Inflammatory macrophage treated with lipopolysaccharide for 4 hours (primary cell): ENCODE data around the gene ZWILCH.
A peak's percentile ranks its signal among the peaks of the same experiment; 100 is the strongest.

ENCODE experiments used
- DNase-seq: peaks from one replicate; pipeline ENCODE4 v3.0.0-alpha.2; 2020

The ZWILCH gene

DNA sequence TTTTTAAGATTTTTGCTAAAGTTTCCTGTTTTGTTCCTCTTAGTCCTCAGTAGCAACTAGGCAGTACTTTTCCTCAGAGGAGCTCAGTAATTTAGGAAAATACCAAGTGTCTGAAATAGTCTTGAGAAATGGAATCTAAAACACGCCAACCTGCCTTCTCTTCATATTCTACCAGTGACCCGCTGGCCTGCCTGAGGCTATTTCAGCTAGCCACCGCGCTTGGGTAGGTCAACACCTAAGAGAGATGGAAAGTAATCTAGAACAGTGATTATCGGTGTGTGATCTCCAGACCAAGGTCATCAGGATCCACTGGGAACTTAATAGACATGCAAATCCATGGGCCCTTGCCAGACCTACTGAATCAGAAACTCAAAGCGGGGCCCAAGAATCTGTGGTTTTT is 53.1 kb downstream of the ZWILCH start:
- DNase-seq = no peak

GRCh38 chr15:66560856-66561525 is 55.9 kb downstream of the ZWILCH start:
- no peak for DNase-seq

DNA sequence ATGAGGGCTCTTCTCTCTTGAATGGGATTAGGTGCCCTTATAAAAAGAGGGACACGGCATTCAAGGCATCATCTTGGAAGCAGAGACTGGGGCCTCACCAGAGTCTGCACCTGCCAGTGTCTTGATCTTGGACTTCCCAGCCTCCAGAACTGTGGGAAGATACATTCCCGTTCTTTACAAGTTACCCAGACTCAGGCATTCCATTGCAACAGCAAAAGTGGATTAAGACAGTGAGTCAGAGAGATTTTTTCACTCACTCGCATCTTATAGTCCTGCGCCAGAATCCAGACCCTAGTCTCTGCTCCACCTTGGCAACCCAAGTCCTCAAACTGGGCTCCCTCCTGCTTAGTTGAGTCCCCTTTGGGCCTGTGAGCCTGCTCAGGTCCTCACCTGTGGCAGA is 58.0 kb downstream of the ZWILCH start:
- no peak for DNase-seq

- DNase-seq = no peak
Measured at GRCh38 chr15:66563566-66564110, 58.5 kb downstream of the ZWILCH start.

DNA sequence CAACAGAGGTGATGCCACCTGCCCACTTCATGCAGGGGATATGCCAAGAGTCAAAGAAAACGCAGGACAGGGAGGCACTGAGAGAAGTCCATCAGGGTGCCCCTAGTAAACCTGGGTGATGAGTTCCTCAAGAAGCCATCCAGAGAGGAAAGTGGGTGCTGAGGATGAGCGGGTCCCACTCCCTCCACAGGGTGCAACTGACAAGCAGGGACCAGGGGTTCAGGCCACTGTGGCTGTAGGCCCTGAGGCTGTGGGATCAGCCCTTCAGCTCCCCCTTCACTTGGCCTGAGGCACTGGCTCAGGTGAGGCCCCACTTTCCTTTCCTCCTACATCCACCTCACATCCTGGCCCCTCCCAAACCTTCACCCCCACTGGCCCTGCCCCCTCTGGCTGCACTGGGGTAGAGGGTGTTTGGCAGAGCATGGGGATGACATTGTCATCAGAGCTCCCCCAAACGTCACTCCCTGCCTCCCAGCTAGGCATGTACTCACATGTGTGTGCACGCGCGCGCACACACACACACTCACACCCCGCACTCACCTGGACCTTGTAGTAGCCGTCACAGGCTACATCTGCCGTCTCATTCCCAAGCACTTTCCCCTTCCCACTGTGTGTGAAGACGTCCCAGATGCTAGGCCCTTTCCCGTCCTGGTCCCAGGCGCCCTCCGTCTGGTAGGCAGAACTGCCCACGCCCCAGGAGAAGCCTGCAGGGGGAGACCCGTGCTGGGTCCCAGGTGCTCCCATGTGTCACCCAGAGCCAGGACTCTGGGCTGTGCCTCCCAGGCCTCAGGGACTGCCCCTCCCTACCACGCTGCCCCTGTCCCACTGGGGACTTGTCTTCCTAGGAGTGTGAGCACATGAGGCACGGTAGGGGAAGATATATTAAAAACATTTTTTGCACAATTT is 59.3 kb downstream of the ZWILCH start:
- no peak for DNase-seq

GRCh38 chr15:66565141-66565641 is 60.1 kb downstream of the ZWILCH start:
- DNase-seq = no peak

- no peak for DNase-seq
Measured at GRCh38 chr15:66565741-66566144, 60.6 kb downstream of the ZWILCH start, which contains the start of gene LCTL. Gene LCTL (minus strand): TSS chr15:66565998. CDS start chr15:66565365, 633 bp downstream.

DNA sequence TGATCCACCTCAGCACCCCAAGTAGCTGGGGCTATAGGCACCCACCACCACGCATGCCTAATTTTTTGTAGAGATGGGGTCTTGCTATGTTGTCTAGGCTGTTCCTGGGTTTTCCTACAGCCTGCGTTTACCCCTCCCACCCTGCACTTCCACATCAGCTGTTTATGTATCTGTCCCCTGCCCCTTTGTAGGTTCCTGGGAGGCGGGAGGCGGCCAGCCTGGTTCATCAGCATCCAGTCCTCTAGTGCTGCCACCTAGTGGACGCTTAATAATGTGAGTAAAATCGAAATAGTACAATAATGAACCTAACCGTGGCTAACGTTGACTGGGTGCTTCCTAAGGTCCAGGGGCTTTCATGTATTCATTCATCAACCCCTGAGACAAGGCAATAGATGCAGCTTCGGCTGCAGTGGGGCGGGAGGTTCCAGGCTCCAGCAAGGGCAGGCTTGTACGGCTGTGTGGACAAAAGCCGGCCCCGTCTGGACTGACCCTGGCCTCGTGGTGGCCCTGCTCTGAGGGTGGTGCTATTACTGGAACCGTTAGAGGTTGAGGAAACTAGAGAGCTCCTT is 61.9 kb downstream of the ZWILCH start:
- peak; percentile 73 for DNase-seq

DNA sequence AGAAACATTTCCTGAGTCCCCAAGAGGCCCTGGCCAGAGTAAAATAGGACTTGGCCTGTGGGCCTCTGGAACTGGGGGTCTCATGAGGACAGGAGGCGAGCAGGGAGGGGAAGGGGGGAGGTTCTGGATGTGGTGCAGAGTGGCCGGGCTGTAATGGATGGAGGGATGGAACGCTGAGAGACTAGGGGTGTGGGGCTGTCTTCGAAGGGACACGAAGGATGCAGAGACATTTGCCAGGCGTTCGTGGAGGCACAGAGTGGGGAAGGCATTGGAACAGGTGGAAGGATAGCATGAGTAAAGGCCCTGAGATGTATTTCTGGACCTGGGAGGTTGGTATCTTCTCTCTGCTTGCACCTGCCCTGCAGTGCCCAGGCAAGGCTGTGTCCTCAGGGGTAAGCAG is 62.8 kb downstream of the ZWILCH start:
- DNase-seq = no peak

GRCh38 chr15:66569461-66570137 is 64.5 kb downstream of the ZWILCH start:
- DNase-seq = no peak

- DNase-seq = no peak
Measured at GRCh38 chr15:66570327-66570726, 65.2 kb downstream of the ZWILCH start.

DNA sequence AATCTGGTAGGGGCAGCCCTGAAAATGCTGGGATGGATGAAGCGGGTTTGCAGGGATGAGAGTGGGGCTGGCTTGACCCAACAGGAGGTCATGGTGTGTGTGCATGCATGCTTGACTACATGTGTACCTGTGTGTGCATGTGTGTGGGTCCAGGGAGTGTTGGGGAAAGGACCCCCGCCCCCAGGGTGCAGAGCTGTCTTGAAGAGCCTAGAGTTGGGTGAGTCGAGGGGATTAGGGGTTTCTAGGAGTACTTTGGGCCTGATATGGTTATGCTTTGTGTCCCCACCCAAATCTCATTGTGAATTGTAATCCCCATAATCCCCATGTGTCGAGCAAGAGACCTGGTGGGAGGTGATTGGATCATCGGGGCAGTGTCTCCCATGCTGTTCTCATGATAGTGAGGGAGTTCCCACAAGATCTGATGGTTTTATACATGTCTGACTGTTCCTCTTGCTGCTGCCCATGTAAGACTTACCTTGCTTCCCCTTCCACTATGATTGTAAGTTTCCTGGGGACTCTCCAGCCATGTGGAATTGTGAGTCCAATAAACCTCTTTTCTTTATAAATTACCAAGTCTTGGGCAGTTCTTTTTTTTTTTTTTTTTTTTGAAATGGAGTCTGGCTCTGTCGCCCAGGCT is 65.8 kb downstream of the ZWILCH start:
- DNase-seq = peak; percentile 64

- DNase-seq = no peak
Measured at GRCh38 chr15:66572146-66572545, 67.0 kb downstream of the ZWILCH start.

- no peak for DNase-seq
Measured at GRCh38 chr15:66573348-66573718, 68.2 kb downstream of the ZWILCH start.

DNA sequence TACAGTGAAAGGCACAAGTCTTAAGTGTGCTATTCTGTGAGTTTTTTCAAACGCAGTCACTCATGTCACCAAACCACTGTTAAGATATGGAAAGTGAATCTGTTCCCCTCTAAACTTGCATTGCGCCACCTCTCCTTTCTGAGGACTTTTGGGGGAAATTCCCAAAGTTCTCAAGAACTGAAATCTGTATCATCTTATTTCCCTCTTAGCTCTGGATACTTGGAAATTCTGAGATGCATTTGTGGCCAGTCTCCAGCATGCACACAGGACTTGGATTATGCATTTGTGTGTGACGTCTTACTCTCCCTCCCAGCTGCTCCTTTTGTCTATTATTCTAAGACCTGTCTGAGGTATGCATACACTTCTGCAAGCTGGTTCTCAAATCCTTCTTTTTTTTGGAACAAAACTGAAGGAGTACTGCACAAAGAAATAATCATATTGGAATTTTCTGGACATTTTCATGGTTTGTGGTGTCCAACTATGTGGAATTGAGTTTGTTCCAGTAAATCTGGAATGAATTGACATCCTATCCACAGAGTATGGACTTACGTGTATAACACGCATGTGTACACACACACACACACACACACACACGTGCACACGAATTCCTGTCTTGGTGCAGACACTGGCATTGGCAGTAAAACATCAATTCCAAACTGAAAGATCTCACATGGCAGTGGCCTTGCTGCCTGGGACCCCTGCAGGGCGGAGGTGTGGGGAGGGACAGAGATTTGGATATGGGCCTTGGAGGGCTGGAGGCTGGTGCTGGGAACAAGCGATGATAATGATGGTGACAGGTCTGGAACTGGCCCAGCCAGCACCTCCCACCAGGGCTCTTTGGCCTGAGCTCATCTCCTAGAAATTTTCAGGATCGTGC is 68.8 kb downstream of the ZWILCH start:
- DNase-seq = peak; percentile 96

GRCh38 chr15:66574596-66574950 is 69.4 kb downstream of the ZWILCH start:
- no peak for DNase-seq

- DNase-seq = peak; percentile 90
Measured at GRCh38 chr15:66578286-66578875, 73.3 kb downstream of the ZWILCH start.

- peak; percentile 32 for DNase-seq
Measured at GRCh38 chr15:66580643-66581042, 75.5 kb downstream of the ZWILCH start.

DNA sequence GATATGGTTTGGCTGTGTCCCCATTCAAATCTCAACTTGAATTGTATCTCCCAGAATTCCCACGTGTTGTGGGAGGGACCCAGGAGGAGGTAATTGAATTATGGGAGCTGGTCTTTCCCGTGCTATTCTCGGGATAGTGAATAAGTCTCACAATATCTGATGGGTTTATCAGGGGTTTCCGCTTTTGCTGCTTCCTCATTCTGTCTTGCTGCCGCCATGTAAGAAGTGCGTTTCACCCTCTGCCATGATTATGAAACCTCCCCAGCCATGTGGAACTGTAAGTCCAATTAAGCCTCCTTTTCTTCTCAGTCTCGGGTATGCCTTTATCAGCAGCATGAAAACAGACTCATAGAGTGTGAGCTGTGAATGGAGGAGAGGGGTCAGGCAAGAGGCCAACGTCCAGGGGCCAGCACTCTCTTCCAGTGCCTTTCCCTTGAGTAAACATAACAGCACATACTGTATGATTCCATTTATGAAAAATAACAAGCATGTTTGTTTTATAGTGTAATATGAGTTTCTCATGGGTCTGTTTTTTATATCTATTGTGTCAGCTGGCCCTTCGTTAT is 76.9 kb downstream of the ZWILCH start:
- peak; percentile 83 for DNase-seq

- no peak for DNase-seq
Measured at GRCh38 chr15:66586155-66586976, 81.2 kb downstream of the ZWILCH start.
